ENCODE measurements around the gene GTF2E1.
"Not testable (repeated sequence)": the region's sequence is repeated elsewhere in the genome, so short reads cannot be mapped to it uniquely, and the experiment has no call there.

Gene GTF2E1

DNA sequence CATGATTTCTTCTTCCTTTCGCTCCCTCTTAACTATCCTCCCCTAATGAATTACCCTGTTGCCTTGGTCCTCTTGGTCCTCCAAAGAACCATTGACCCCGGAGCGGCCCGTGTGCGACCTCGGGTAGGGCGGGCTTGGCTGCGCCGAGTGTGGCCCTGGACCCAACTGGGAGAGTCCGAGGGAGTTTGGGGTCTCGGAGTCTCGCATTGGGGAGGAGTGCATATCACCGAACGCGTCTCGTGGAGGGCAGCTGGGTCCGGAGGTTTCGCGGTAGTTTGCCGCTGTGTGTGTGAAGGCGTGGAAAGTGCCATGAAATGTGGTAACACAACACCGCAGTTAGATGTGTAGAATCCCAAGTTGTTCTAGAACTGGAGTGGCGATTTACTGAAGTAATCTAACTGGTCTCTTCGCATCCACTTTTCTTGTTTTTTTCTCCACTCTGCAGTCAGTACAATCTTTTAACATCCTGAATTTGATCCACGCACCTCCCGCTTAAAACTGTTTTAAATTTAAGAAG, 363 bp downstream of the GTF2E1 start:
- peak overlapping the region; percentile 92 for H3K4me3 Mint-ChIP-seq
- peaks cover 6% of the 10 kb centered on the region for H3K36me3 Mint-ChIP-seq
- H3K27ac Mint-ChIP-seq = peak overlapping the region; percentile 97
- peaks cover 43% of the 10 kb centered on the region for H3K4me1 Mint-ChIP-seq (ENCODE audit: low read depth)
- H3K9me3 Mint-ChIP-seq (ENCODE audit: low read depth) = no peaks in the 10 kb centered on the region
- H3K27me3 Mint-ChIP-seq = no peaks in the 10 kb centered on the region

DNA sequence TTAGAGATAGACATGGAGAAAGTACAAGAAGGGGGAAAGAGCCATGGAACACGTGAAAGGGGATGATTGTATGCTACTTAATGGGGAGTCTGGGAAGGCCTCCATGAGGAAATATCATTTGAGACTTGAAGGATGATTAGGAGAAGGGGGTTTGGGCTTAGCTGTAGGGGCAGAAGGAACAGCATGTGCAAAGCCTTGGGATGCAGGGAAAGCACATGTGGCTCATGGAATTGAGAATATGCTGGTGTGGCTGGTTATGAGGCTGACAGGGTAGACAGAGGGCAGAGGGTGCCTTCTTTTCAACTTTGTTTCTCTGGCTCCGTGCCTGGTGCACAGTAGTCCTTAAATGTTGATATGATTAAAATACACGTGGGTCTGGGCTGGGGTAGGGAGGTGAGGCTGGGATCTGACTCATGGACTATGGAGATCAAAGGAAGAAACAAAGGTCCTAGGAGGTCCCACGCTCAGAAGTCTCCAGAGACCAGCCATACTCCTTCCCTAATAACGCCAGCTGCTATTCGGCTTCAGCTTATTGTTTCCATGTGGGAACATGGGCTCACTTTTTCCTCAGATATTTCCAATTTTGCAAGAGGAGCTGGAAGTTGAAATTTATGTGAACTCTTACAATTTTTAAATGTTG, 1.1 kb downstream of the GTF2E1 start:
- peak overlapping the region; percentile 92 for H3K4me3 Mint-ChIP-seq
- H3K9me3 Mint-ChIP-seq (ENCODE audit: low read depth) = no peaks in the 10 kb centered on the region
- no peaks in the 10 kb centered on the region for H3K27me3 Mint-ChIP-seq
- H3K4me1 Mint-ChIP-seq (ENCODE audit: low read depth) = peaks cover 43% of the 10 kb centered on the region
- peaks cover 6% of the 10 kb centered on the region for H3K36me3 Mint-ChIP-seq
- H3K27ac Mint-ChIP-seq = peak overlapping the region; percentile 97

DNA sequence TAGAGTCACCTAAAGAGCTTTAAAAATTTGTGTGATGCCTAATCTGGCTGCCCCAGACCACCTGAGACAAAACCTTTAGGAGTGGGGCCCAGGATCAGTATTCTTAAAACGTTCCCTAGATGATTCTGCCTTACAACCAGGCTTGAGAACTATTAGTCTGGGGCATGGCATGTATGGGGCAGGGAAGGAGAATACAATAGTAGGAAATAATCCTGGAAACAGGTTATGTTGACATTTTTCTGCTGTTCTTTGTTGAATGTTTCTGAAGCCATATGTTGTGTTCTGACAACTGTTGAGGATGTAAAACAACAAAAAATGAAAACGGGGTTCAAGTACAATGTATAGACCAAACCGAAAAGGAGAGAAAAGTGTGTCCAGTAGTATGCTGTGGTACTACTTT, 2.9 kb downstream of the GTF2E1 start:
- no peak overlapping the region for H3K4me3 Mint-ChIP-seq
- H3K36me3 Mint-ChIP-seq = peaks cover 6% of the 10 kb centered on the region
- peaks cover 50% of the 10 kb centered on the region for H3K4me1 Mint-ChIP-seq (ENCODE audit: low read depth)

DNA sequence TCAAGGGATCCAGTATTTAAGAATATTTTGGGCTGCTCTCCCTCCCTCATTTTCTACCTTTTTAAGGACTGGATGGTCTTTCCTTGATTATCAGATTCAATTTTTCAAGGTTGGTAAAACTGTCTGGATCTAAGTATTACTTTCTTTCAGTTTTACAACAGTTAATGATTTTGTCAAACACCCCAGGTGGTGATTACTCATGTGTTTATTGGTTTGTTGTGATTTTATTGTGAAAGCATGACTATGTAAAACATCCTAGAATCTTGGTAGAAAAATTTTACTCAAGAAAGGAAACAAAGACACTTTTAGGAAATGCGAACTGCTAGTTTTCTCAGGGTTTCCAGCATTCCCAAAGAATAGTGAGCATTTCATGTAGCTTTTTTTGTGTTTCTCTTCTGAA, 7.3 kb downstream of the GTF2E1 start:
- H3K4me3 Mint-ChIP-seq = no peak overlapping the region
- no peak overlapping the region for H3K27ac Mint-ChIP-seq
- no peaks in the 10 kb centered on the region for H3K9me3 Mint-ChIP-seq (ENCODE audit: low read depth)
- H3K36me3 Mint-ChIP-seq = peaks cover 33% of the 10 kb centered on the region
- peaks cover 50% of the 10 kb centered on the region for H3K4me1 Mint-ChIP-seq (ENCODE audit: low read depth)
- H3K27me3 Mint-ChIP-seq = no peaks in the 10 kb centered on the region

More for the DNA sequence above, 2.9 kb downstream of the GTF2E1 start:
- H3K9me3 Mint-ChIP-seq (ENCODE audit: low read depth) = no peaks in the 10 kb centered on the region
- H3K27me3 Mint-ChIP-seq = no peaks in the 10 kb centered on the region
- H3K27ac Mint-ChIP-seq = no peak overlapping the region

DNA sequence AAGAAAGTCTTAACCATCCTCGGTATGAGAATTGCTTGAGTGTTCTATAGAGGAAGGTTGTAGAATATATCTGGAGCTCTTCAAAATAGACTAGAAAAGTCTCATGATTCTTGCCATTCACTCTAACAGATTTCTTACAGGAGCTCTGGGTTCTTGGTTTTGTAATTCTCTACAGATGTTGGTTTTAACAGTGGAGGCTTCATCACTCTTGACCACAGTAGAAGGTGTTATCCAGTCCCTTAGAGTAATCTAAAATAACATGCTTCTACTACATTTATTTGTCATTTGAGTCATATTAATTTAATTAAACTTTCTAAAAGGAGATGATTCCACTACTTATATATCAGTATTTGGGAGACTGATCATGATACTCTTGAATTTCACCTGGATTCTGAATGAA, 9.7 kb downstream of the GTF2E1 start:
- Mint-ChIP-seq H3K36me3 (peaks cover 43% of the 10 kb centered on the region), H3K27ac (no peak overlapping the region), H3K4me3 (no peak overlapping the region), H3K4me1 (ENCODE audit: low read depth) (peaks cover 49% of the 10 kb centered on the region), H3K9me3 (ENCODE audit: low read depth) (peaks cover 4% of the 10 kb centered on the region), H3K27me3 (no peaks in the 10 kb centered on the region)

DNA sequence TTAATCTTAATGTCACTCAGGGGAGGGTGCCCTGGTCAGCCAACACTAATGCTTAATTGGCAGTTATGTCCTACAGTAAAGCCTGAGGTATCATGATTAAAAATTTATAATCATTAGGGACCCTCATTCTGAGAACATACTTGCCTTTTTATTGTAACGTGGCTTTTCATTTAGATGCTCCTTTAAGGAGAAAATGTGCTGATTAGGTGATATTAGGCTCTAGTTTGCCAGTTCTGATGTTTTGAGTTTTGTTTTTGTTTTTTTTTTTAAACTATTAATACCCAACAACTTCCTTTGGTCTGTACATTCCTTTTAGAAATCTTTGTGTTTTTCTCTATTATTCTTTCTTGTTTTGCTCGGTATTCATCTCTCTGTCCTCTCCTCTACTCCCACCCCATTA, 10.3 kb downstream of the GTF2E1 start:
- Mint-ChIP-seq H3K4me3 (no peak overlapping the region), H3K27ac (no peak overlapping the region), H3K27me3 (no peaks in the 10 kb centered on the region), H3K36me3 (peaks cover 43% of the 10 kb centered on the region), H3K9me3 (ENCODE audit: low read depth) (peaks cover 4% of the 10 kb centered on the region), H3K4me1 (ENCODE audit: low read depth) (peaks cover 50% of the 10 kb centered on the region)

DNA sequence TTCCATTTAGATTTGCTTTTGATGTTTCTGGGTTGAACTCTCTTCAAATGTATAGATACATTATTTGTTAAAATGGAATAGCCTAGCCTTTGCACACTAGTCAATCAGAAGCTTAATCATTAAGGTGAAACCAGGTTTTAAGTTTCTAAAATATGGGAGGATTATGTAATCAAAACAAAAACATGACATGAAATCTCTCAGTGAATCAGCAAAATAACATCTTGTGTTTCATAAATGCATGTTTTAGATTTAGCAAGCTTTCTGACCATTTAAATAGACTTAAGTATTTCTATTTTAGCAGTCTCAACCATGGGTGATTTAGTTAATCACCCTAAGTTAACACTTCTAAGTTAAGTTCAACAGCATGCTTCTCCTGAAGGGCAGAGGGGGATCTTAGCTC, 11.3 kb downstream of the GTF2E1 start:
- Mint-ChIP-seq H3K9me3 (ENCODE audit: low read depth) (peaks cover 4% of the 10 kb centered on the region), H3K36me3 (peaks cover 46% of the 10 kb centered on the region), H3K4me1 (ENCODE audit: low read depth) (peaks cover 51% of the 10 kb centered on the region), H3K27me3 (no peaks in the 10 kb centered on the region), H3K4me3 (no peak overlapping the region), H3K27ac (no peak overlapping the region)

DNA sequence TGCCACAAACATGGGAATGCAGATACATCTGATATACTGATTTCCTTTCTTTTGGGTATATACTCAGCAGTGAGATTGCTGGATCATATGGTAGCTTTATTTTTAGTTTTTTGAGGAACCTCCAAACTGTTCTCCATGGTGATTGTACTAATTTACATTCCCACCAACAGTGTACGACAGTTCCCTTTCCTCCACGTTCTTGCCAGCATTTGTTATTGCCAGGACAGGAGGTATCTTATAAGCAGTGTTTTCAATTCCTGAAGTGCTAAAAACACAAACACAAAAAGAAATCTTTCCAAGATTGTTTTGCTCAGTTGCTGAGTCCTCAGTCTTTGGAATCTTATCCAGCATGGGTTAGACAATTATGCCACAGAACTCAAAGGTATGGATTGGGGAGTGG, 13.5 kb downstream of the GTF2E1 start:
- Mint-ChIP-seq H3K4me3 (no peak overlapping the region), H3K4me1 (ENCODE audit: low read depth) (peaks cover 65% of the 10 kb centered on the region), H3K27me3 (no peaks in the 10 kb centered on the region), H3K9me3 (ENCODE audit: low read depth) (peaks cover 7% of the 10 kb centered on the region), H3K36me3 (peaks cover 51% of the 10 kb centered on the region), H3K27ac (no peak overlapping the region)

DNA sequence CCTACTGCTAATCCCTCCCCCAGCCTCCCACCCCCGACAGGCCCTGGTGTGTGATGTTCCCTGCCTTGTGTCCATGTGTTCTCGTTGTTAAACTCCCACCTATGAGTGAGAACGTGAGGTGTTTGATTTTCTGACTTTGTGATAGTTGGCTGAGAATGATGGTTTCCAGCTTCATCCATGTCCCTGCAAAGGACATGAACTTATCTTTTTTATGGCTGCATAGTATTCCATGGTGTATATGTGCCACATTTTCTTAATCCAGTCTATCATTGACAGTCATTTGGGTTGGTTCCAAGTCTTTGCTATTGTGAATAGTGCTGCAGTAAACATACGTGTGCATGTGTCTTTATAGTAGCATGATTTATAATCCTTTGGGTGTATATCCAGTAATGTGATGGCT, 16.0 kb downstream of the GTF2E1 start:
- peaks cover 39% of the 10 kb centered on the region for H3K36me3 Mint-ChIP-seq

DNA sequence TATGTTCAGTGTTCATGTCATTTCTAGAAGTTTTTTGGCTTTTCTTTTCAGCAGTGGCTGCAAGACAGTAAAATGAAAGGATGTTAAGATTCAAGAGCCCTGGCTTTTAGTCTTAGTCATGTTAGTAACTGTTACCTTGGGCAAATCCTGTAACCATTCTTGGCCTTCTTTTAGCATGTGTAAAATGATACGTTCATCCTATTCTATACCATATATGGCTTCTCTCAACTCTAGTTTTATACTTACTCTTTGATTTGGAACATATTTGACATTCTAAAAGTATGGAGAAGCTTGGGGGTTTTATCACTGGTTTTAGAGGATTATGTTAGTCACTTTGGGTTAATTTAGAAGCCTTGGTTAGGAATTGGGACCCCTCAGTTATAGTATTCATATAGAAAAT, 20.1 kb downstream of the GTF2E1 start:
- Mint-ChIP-seq H3K9me3 (ENCODE audit: low read depth) (peaks cover 3% of the 10 kb centered on the region), H3K36me3 (peaks cover 16% of the 10 kb centered on the region), H3K27ac (no peak overlapping the region), H3K27me3 (no peaks in the 10 kb centered on the region), H3K4me3 (no peak overlapping the region), H3K4me1 (ENCODE audit: low read depth) (peaks cover 73% of the 10 kb centered on the region)

More for the DNA sequence above, 16.0 kb downstream of the GTF2E1 start:
- H3K4me1 Mint-ChIP-seq (ENCODE audit: low read depth) = peaks cover 70% of the 10 kb centered on the region
- H3K27me3 Mint-ChIP-seq; H3K27ac Mint-ChIP-seq; H3K4me3 Mint-ChIP-seq; H3K9me3 Mint-ChIP-seq (ENCODE audit: low read depth): not testable (repeated sequence)

DNA sequence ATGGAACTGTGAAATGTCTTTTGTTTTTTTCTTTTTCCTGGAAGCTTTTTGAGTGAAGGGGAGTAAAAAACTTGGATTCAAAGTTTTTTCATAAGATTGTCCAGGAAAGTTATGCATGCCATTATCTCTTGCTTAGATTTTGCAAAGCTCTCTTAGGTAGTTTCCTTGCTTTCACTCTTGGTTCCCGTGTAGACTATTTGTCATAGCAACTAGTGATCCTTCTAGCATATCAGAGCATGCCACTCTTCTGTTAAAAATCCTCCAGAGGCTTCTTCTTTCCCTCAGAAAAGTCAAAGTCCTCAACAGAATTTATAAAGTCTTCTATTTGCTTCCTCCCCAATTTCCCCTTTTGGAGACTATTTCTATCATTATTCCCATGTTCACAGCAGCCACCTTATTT, 21.1 kb downstream of the GTF2E1 start:
- Mint-ChIP-seq H3K27me3 (no peaks in the 10 kb centered on the region), H3K27ac (peak overlapping the region; percentile 8), H3K4me3 (no peak overlapping the region), H3K36me3 (peaks cover 13% of the 10 kb centered on the region), H3K9me3 (ENCODE audit: low read depth) (peaks cover 3% of the 10 kb centered on the region), H3K4me1 (ENCODE audit: low read depth) (peaks cover 77% of the 10 kb centered on the region)

DNA sequence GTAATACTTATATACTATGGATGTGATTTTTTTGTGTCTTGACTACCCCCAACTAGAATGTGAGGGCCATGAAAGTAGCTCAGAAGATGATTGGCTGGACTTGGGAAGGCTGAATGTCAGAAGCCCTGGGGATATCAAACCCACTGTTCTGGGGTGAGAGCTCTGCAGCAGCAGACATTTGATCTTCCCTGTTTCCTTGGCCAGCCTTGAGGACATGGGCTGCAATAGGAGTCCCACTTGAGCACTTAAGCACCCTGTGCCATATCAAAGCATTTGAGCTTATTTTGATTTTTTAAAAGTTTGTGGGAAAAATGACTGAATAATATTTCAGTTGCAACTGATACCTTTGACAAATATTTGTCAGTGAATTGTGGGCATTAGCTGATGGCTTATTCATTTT, 21.7 kb downstream of the GTF2E1 start:
- H3K27ac Mint-ChIP-seq = no peak overlapping the region
- H3K4me3 Mint-ChIP-seq = no peak overlapping the region
- H3K4me1 Mint-ChIP-seq (ENCODE audit: low read depth) = peaks cover 73% of the 10 kb centered on the region
- H3K36me3 Mint-ChIP-seq = peaks cover 8% of the 10 kb centered on the region
- no peaks in the 10 kb centered on the region for H3K9me3 Mint-ChIP-seq (ENCODE audit: low read depth)
- H3K27me3 Mint-ChIP-seq = no peaks in the 10 kb centered on the region

DNA sequence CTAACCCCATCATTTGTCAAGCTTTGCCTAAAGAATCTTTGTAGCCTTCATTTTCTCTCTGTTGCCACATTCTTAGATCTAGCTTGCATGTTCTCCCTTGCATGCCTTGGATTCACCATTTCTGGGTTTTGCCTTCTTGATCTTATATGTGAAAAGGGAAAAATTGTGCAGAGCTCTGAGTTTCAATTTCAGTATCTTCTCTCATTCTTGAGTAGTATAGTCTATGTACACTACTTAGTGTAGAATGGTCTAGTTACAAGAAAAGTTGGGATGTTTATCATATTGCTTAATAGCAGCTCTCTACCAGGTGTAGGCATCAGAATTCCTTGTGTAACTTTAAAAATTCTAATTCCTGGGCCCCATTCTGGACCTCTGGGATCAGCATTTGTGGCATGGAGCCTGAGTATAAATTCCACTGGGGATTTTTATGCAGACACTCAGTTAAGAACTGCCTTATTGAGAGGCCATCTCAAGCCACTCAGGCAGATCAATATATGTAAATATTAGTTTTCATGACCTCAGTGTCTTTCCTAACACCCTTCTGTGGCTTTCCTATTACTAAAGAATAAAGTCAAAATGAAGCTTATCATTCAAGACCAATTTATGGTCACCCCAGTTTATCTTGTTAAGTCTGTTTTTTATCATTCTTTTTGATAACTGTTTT, 23.4 kb downstream of the GTF2E1 start:
- Mint-ChIP-seq H3K4me3 (no peak overlapping the region), H3K27ac (no peak overlapping the region), H3K36me3 (peaks cover 3% of the 10 kb centered on the region), H3K9me3 (ENCODE audit: low read depth) (no peaks in the 10 kb centered on the region), H3K4me1 (ENCODE audit: low read depth) (peaks cover 61% of the 10 kb centered on the region), H3K27me3 (no peaks in the 10 kb centered on the region)

DNA sequence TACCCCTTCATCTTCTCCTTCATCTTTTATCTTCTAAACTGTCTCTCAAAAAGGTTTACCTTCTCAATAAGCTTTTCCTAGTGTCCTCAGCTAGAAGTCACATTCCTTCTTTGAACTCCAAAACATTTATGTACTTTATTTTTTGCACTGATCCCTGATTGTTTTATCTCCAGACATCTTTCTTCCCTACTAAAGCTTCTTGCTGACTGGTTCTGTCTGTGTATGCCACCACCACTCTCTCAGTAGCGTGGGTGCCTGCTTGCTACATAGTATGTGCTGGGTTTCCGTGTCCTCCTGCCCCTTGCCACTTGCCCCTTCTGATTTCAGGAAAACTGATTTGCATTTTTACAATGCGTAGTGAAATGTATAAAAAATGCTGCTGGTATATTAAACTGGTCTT, 24.0 kb downstream of the GTF2E1 start:
- H3K4me1 Mint-ChIP-seq (ENCODE audit: low read depth) = peaks cover 57% of the 10 kb centered on the region
- H3K4me3 Mint-ChIP-seq = no peak overlapping the region
- H3K27me3 Mint-ChIP-seq = no peaks in the 10 kb centered on the region
- peaks cover 6% of the 10 kb centered on the region for H3K36me3 Mint-ChIP-seq
- no peaks in the 10 kb centered on the region for H3K9me3 Mint-ChIP-seq (ENCODE audit: low read depth)
- no peak overlapping the region for H3K27ac Mint-ChIP-seq

DNA sequence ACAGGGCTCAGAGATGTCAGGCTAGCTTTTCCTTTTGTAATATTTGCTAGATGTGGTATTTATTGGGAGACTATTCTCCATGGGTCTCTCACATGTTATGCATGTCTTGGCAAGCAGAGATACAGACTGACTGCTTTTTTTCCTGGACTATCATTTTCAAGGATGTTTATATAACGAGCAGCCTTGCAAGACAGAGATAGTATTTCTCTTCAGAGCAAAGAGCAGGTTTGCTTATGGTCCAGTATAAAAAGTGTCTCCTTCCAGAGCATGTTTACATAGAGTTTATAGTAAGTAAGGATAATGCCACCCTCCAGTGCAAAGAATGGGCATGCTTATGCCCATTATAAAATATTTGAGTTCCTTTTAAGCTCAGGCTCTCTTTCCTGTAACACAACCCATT, 24.6 kb downstream of the GTF2E1 start:
- Mint-ChIP-seq H3K4me1 (ENCODE audit: low read depth) (peaks cover 58% of the 10 kb centered on the region), H3K4me3 (no peak overlapping the region), H3K27ac (no peak overlapping the region), H3K9me3 (ENCODE audit: low read depth) (no peaks in the 10 kb centered on the region), H3K27me3 (no peaks in the 10 kb centered on the region), H3K36me3 (peaks cover 4% of the 10 kb centered on the region)

DNA sequence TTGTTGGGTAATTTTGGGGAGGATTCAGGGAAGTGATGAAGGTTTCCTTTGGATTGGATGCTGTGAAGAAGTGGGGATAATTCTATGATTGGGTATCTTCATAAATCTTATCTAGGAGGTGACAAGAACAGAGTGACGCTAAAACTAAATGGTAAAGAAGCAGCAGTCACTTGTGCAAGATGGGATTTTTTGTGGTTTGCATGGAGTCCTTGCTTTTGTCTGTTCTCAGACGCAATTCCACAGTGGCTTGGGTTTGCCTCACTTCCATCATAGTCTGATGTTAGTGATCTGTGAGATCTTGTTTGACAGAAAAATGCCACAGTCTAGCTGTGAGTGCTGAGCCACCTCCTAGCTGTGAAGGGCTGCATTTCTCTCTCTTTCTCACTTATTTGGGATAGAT, 26.9 kb downstream of the GTF2E1 start:
- no peaks in the 10 kb centered on the region for H3K27me3 Mint-ChIP-seq
- H3K36me3 Mint-ChIP-seq = peaks cover 3% of the 10 kb centered on the region
- no peak overlapping the region for H3K27ac Mint-ChIP-seq
- no peaks in the 10 kb centered on the region for H3K9me3 Mint-ChIP-seq (ENCODE audit: low read depth)
- H3K4me1 Mint-ChIP-seq (ENCODE audit: low read depth) = peaks cover 44% of the 10 kb centered on the region
- H3K4me3 Mint-ChIP-seq = no peak overlapping the region

All from activated naive CD8-positive, alpha-beta T cell (primary cell).